GM19043 (cell line): ENCODE measurements around the gene CCNB1.
"Not testable (repeated sequence)": the region's sequence is repeated elsewhere in the genome, so short reads cannot be mapped to it uniquely, and the experiment has no call there.

Source experiments
- ATAC-seq: cut with Tn5 transposase; IDR thresholded peaks from one replicate; pipeline ENCODE4 v1.9.1; 2021; ENCODE audit warnings: low read depth; ENCODE audit not compliant: unreplicated experiment

Gene CCNB1

GRCh38 chr5:69181659-69182293, 14.8 kb downstream of the CCNB1 start:
- ATAC-seq = not testable (repeated sequence)

DNA sequence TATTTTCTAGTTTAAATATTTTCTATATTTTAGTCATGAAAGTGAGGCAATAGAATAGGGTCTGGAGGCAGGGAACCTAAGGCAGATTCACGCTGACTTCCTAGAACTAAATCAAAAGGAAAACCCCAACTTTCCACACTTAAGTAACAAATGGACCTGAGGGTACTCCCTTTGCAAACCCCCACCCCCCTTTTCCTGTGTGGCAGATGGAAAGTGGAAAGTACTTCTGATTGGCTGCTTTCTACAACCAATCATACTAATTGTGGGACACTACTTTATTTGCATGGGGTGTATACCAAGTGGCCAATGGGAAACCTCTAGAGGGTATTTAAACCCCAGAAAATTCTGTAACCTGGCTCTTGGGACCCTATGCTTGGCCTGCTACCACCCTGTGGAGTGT, 17.7 kb downstream of the CCNB1 start:
- ATAC-seq = no peak

- ATAC-seq = no peak
Measured at GRCh38 chr5:69187342-69187741, 20.4 kb downstream of the CCNB1 start.

GRCh38 chr5:69188811-69189161, 21.8 kb downstream of the CCNB1 start:
- ATAC-seq = no peak

- ATAC-seq = peak; percentile 89
Measured at GRCh38 chr5:69189162-69190086, 22.5 kb downstream of the CCNB1 start, which contains the start of gene CENPH. TSS of gene CENPH (plus strand) at chr5:69189583. CDS start at chr5:69189635, 52 bp downstream.

GRCh38 chr5:69202497-69202896, 35.5 kb downstream of the CCNB1 start:
- ATAC-seq = no peak

GRCh38 chr5:69206528-69207190, 39.7 kb downstream of the CCNB1 start:
- ATAC-seq = no peak

DNA sequence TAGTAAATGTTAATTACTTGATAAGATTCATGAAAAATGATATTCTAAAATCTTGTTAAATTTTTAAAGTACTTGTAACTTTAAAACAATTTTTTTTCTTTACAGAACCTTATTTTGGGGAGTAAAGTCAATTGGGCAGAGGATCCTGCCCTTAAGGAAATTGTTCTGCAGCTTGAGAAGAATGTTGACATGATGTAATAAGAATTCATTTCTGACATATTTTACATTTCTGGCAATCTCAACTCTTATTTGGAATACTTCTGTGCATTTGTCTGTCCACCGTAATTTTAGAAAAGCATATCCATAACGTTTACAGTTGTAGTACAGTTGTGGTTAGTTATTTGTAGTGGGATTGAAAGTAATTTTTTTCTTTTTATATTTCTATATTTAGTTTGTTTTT, 42.7 kb downstream of the CCNB1 start:
- no peak for ATAC-seq

- no peak for ATAC-seq
Measured at GRCh38 chr5:69211200-69211599, 44.2 kb downstream of the CCNB1 start.

GRCh38 chr5:69212022-69212421, 45.1 kb downstream of the CCNB1 start:
- no peak for ATAC-seq

GRCh38 chr5:69213513-69214215, 46.7 kb downstream of the CCNB1 start:
- no peak for ATAC-seq

DNA sequence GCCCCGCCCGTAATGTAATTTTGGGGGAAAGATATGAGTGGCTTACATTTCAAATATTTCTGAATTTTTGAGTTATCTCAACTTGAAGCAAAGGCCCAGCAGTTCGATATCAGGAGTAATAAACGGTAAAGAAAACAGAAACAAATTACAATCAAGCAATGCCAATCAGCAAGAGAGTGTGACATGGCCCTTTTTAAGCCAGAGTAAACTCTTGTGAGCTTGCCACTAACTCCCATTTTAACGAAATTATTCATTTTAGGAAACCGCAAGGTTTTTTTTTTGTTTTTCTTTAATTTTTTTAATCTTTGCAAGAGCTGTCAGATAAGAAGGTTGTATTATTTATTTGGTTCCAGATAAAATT, 50.2 kb downstream of the CCNB1 start:
- no peak for ATAC-seq

DNA sequence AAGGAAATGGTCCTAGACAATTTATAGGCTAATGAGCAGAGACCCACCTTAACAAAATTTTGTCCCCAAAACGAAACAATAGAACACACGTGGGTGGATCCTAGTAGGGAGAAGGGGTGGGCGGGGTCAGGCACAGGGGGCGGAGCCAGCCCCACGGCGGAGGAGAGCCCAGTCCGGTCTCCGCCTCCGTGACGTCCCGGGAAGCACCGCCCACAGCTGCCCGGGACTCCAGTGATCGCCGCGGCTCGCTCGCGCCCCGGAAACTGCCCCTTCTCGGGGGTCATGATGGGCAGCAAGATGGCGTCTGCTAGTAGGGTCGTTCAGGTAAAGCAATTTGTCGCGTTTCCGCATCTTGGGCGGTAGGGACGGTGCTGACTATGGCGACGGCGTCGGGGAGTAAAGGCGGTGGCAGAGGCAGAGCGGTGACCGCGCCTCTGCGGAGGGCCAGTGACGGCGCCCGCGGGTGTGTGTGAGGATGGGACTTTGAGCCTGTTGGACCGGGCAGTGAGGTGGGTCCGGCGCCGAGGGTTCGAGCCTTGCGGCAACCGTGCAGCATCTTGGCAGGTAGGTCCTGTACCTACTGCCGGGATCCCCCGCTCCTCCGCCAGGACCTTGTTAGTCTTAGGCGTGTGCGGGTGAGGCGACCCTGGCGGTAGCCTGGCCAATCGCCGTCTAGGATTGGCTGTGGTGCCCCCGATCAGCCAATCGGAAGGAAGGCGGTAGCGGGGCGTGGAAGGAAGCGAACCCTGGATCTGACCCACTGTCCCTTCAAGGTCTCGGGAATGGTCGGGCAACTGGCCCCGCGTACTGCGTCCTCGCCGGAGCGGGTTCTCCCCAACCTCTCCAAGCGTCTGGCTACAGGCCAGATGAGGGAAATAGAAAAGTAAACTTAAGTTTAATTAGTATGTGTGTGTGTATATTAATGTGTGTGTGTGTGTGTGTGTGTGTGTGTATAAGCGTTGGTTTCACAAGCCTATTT, 50.9 kb downstream of the CCNB1 start:
- ATAC-seq = peak; percentile 91

DNA sequence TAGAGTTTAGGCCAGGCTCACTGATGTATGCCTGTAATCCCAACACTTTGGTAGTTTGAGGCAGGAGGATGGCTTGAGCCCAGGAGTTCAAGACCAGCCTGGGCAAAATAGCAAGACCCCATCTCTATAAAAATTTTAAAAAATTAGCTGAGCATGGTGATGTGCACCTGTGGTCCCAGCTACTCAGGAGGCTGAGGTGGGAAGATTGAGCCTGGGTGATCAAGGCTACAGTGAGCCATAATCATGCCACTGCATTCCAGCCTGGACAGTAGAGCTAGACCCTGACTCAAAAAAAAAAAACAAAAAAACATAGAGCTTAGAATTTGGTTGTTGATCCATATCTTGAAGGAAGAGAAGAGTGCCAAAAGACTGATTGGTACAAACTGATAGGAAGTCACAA, 53.0 kb downstream of the CCNB1 start:
- no peak for ATAC-seq

DNA sequence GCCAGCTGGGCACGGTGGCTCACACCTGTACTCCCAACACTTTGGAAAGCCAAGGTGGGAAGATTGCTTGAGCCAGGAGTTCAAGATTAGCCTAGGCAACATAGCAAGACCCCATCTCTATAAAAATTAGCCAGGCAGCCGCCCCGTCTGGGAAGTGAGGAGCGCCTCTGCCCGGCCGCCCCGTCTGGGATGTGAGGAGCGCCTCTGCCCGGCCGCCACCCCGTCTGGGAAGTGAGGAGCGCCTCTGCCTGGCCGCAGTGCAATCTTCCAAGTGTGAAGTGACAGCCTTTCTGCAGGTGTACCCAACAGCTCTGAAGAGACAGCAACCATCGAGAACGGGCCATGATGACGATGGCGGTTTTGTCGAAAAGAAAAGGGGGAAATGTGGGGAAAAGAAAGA, 53.4 kb downstream of the CCNB1 start:
- ATAC-seq = not testable (repeated sequence)

- not testable (repeated sequence) for ATAC-seq
Measured at GRCh38 chr5:69220833-69221232, 53.9 kb downstream of the CCNB1 start.

DNA sequence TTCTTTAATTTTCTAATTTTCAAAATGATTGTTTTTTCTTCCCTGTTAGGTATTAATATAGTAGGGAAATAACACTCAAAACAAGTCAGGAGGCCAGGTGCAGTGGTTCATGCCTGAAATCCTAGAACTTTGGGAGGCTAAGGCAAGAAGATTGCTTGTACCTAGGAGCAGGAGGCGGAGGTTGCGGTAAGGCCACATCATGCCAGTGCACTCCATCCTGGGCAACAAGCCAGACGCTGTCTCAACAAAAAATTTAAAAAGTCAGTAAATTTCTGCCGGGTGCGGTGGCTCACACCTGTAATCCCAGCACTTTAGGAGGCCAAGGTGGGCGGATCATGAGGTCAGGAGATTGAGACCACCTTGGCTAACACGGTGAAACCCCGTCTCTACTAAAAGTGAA, 57.6 kb downstream of the CCNB1 start:
- no peak for ATAC-seq

- no peak for ATAC-seq
Measured at GRCh38 chr5:69225860-69226259, 58.9 kb downstream of the CCNB1 start.
